Measurements from ENCODE around the gene EHD4.

DNA sequence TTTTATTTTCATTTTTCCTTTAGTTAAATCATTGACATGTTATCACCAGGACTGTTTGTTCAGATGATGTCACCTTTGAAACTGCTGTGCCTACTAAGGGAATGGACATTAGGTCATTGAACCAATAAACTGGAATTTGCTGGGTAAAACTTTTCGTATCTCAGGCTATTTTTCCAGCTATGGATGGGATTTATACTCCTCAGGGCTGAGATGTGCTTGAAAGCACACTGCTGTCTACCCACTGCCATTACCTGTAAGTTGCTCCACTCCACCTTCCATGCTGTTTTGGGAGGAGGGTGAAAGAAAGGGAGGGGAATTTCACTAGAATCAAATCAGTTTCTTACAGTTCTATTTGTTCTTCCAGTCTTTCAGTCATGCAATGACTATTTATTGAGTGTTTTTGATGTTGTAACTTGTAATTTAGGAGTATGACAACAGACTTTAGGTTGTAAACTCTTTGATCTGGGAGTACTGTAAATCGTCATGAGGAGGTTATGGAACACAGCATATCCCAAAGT is 11.3 kb downstream of the EHD4 start:
- TF ChIP-seq POLR2A (IDR thresholded peaks at IDR 0.05) (no peak), CTCF (IDR thresholded peaks at IDR 0.05) (no peak)
